ENCODE data around the gene VCP. TPM values are rescaled to one million over a fixed set of nuclear protein-coding genes. Genes with fewer than 3 reads are reported as not detected.

VCP gene
- total RNA-seq, 3 donors from 2014 or later, result 150 to 193 (median 174) TPM

DNA sequence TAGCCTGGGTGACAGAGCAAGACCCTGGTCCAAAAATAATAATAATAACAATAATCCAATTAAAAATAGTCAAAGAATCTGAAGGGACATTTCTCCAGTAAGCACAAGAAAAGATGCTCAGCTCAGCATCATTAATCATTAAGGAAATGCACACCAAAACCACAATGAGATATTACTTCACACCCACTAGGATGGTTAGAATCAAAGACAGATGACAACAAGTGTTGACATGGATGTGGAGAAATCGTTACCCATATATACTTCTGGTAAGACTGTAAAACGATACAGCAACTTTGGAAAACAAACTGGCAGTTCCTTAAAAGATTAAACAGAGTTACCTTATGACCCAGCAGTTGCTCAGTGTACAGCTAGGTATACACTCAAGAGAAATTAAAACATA is 12.7 kb upstream of the VCP start:
- ATAC-seq (no peak), DNase-seq (no peak)
- no peak for TF ChIP-seq CTCF (IDR thresholded peaks at IDR 0.05)
- H3K4me1 ChIP-seq (ENCODE audit: low read depth), result no peaks in the 10 kb centered on the region
- no peak overlapping the region for H3K4me3 ChIP-seq
- no peaks in the 10 kb centered on the region for H3K9me3 ChIP-seq
- H3K36me3 ChIP-seq (ENCODE audit: low read depth), result peaks cover 9% of the 10 kb centered on the region
- intact Hi-C loops (cut with DNase I, micrococcal nuclease), result no loop called here

- H3K4me3 ChIP-seq, result peak within 1 kb of the TSS; percentile 40
- intact Hi-C loops (cut with DNase I, micrococcal nuclease), result no loop called here
- peaks cover 10% of the 10 kb centered on the region for H3K4me1 ChIP-seq (ENCODE audit: low read depth)
- DNase-seq (peak; percentile 92 to 94 (median 93)), ATAC-seq (peak; percentile 98)
- TF ChIP-seq CTCF (IDR thresholded peaks at IDR 0.05), result no peak
- no peaks in the 10 kb centered on the region for H3K36me3 ChIP-seq (ENCODE audit: low read depth)
- no peaks in the 10 kb centered on the region for H3K9me3 ChIP-seq
Measured at GRCh38 chr9:35079426-35080341, 7.3 kb upstream of the VCP start, which contains the start of gene FANCG. TSS of gene FANCG (minus strand) at chr9:35079942. CDS start at chr9:35079524, 418 bp downstream.

- H3K36me3 ChIP-seq (ENCODE audit: low read depth), result no peaks in the 10 kb centered on the region
- intact Hi-C loops (cut with DNase I, micrococcal nuclease), result no loop called here
- H3K4me1 ChIP-seq (ENCODE audit: low read depth), result peaks cover 10% of the 10 kb centered on the region
- ATAC-seq (peak; percentile 6), DNase-seq (no peak)
- TF ChIP-seq CTCF (IDR thresholded peaks at IDR 0.05), result no peak
- peak overlapping the region; percentile 40 for H3K4me3 ChIP-seq
- H3K9me3 ChIP-seq, result no peaks in the 10 kb centered on the region
Measured at GRCh38 chr9:35079041-35079425, 6.6 kb upstream of the VCP start.

DNA sequence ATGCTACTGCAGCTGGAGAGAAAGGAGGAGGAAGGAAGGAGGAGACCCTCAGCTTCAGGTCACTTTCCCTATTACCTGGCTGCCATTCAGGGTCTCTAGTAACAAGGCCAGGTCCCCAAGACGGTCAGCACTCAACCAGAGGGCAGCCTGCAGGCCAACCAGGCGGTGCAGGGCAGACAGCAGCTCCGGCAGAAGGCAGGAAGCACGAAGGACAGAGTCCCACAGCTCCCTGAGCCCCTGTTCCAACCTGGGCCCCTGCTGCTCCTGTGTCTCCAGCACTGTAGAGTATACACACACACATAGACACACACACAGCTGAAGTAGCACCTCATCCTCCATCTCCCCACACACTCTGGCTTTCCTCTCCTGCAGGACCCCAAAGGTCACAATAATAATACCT is 5.6 kb upstream of the VCP start:
- Histone ChIP-seq H3K36me3 (ENCODE audit: low read depth) (no peaks in the 10 kb centered on the region), H3K9me3 (no peaks in the 10 kb centered on the region), H3K4me3 (no peak overlapping the region), H3K4me1 (ENCODE audit: low read depth) (peaks cover 10% of the 10 kb centered on the region)
- DNase-seq (no peak), ATAC-seq (no peak)
- no peak for TF ChIP-seq CTCF (IDR thresholded peaks at IDR 0.05)
- intact Hi-C loops (cut with DNase I, micrococcal nuclease), result no loop called here

DNA sequence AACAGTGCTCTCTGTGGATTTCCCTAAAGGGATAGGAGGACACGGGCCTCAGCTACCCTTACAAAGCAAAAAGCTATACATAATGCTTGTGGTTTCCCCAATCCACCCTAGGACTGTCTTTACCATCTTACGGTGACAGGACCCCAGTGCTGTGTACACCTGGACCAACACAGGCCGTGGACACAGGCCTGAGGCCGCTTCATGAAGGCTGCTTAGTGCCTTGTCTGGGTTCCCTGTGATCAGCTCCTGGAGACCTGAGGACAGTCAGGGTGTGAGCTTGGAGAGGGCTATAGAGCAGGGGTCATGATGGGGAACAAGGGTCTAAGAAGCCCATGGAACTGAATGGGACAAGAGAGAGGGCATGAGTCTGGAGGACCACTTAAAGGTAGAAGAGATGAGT is 4.4 kb upstream of the VCP start:
- TF ChIP-seq CTCF (IDR thresholded peaks at IDR 0.05), result no peak
- ATAC-seq, result no peak
- intact Hi-C loops (cut with DNase I, micrococcal nuclease), result no loop called here

More for the DNA sequence above, 4.4 kb upstream of the VCP start:
- Histone ChIP-seq H3K4me1 (ENCODE audit: low read depth) (peaks cover 10% of the 10 kb centered on the region), H3K4me3 (no peak overlapping the region), H3K36me3 (ENCODE audit: low read depth) (no peaks in the 10 kb centered on the region), H3K9me3 (no peaks in the 10 kb centered on the region)
- no peak for DNase-seq
